NCI-H748 (cell line): Measurements from ENCODE around the gene CPTP.

Experiments
- DNase-seq: peaks from one replicate; lab custom pipeline; 2025; ENCODE audit not compliant: unreplicated experiment; lab: John Stamatoyannopoulos, UW

Gene CPTP

GRCh38 chr1:1291548-1292441 is 32.8 kb upstream of the CPTP start:
- peak; percentile 81 for DNase-seq

- no peak for DNase-seq
These were observed 32.2 kb upstream of the CPTP start for GRCh38 chr1:1292442-1292779.

GRCh38 chr1:1292851-1293250 is 31.8 kb upstream of the CPTP start:
- no peak for DNase-seq

- no peak for DNase-seq
These were observed 31.0 kb upstream of the CPTP start for GRCh38 chr1:1293263-1294249.

GRCh38 chr1:1294250-1294890 is 30.2 kb upstream of the CPTP start:
- no peak for DNase-seq

GRCh38 chr1:1295154-1295923 is 29.3 kb upstream of the CPTP start:
- DNase-seq = no peak

- DNase-seq = no peak
These were observed 28.2 kb upstream of the CPTP start for GRCh38 chr1:1296070-1297061.

- DNase-seq = no peak
These were observed 26.7 kb upstream of the CPTP start for GRCh38 chr1:1297802-1298424.

- DNase-seq = no peak
These were observed 25.5 kb upstream of the CPTP start for GRCh38 chr1:1298861-1299685.

- peak; percentile 11 for DNase-seq
These were observed 24.8 kb upstream of the CPTP start for GRCh38 chr1:1299686-1300351.

- no peak for DNase-seq
These were observed 24.3 kb upstream of the CPTP start for GRCh38 chr1:1300352-1300739.

- DNase-seq = no peak
These were observed 22.6 kb upstream of the CPTP start for GRCh38 chr1:1302006-1302430.

GRCh38 chr1:1302951-1303509 is 21.6 kb upstream of the CPTP start:
- no peak for DNase-seq

- DNase-seq = no peak
These were observed 20.9 kb upstream of the CPTP start for GRCh38 chr1:1303736-1304135.

GRCh38 chr1:1304331-1305299 is 20.0 kb upstream of the CPTP start:
- no peak for DNase-seq
